ENCODE results near the gene KIF9.
"Not testable (repeated sequence)": the region's sequence is repeated elsewhere in the genome, so short reads cannot be mapped to it uniquely, and the experiment has no call there.

Gene KIF9

GRCh38 chr3:47210863-47211405 is 71.7 kb downstream of the KIF9 start:
- Histone ChIP-seq H3K27me3 (ENCODE audit: insufficient read depth, poor library complexity, severe bottlenecking) (no peaks in the 10 kb centered on the region), H3K4me3 (replicated peaks; ENCODE audit: insufficient read depth, low read length) (no peak overlapping the region), H3K27ac (replicated peaks) (no peak overlapping the region)
- TF ChIP-seq REST (IDR thresholded peaks at IDR 0.05; ENCODE audit: insufficient replicate concordance, low read depth) (no peak), CTCF (IDR thresholded peaks at IDR 0.05; ENCODE audit: insufficient read depth, low read length) (no peak), SPI1 (IDR thresholded peaks at IDR 0.05; ENCODE audit: borderline replicate concordance, low read depth) (no peak), POLR2AphosphoS5 (IDR thresholded peaks at IDR 0.05; ENCODE audit: low read depth) (no peak), GABPA (IDR thresholded peaks at IDR 0.05; ENCODE audit: low read depth) (no peak)
- DNase-seq (ENCODE audit: low read depth in 1 of 2, low spot score in 1 of 2): no peak

- not testable (repeated sequence) for H3K4me3 ChIP-seq (replicated peaks; ENCODE audit: insufficient read depth, low read length); H3K27me3 ChIP-seq (ENCODE audit: insufficient read depth, poor library complexity, severe bottlenecking); DNase-seq (ENCODE audit: low read depth in 1 of 2, low spot score in 1 of 2); H3K27ac ChIP-seq (replicated peaks)
Observed at GRCh38 chr3:47206022-47206421, 76.6 kb downstream of the KIF9 start.

GRCh38 chr3:47204875-47205274 is 77.7 kb downstream of the KIF9 start:
- TF ChIP-seq REST (IDR thresholded peaks at IDR 0.05; ENCODE audit: insufficient replicate concordance, low read depth) (no peak), POLR2AphosphoS5 (IDR thresholded peaks at IDR 0.05; ENCODE audit: low read depth) (no peak), SPI1 (IDR thresholded peaks at IDR 0.05; ENCODE audit: borderline replicate concordance, low read depth) (no peak), CTCF (IDR thresholded peaks at IDR 0.05; ENCODE audit: insufficient read depth, low read length) (no peak), GABPA (IDR thresholded peaks at IDR 0.05; ENCODE audit: low read depth) (no peak)
- H3K4me3 ChIP-seq (replicated peaks; ENCODE audit: insufficient read depth, low read length): no peak overlapping the region
- DNase-seq (ENCODE audit: low read depth in 1 of 2, low spot score in 1 of 2): no peak
- no peaks in the 10 kb centered on the region for H3K27me3 ChIP-seq (ENCODE audit: insufficient read depth, poor library complexity, severe bottlenecking)
- H3K27ac ChIP-seq (replicated peaks): no peak overlapping the region

- no peak overlapping the region for H3K27ac ChIP-seq (replicated peaks)
- TF ChIP-seq POLR2AphosphoS5 (IDR thresholded peaks at IDR 0.05; ENCODE audit: low read depth) (no peak), GABPA (IDR thresholded peaks at IDR 0.05; ENCODE audit: low read depth) (no peak), REST (IDR thresholded peaks at IDR 0.05; ENCODE audit: insufficient replicate concordance, low read depth) (no peak), CTCF (IDR thresholded peaks at IDR 0.05; ENCODE audit: insufficient read depth, low read length) (no peak), SPI1 (IDR thresholded peaks at IDR 0.05; ENCODE audit: borderline replicate concordance, low read depth) (no peak)
- DNase-seq (ENCODE audit: low read depth in 1 of 2, low spot score in 1 of 2): no peak
- H3K4me3 ChIP-seq (replicated peaks; ENCODE audit: insufficient read depth, low read length): no peak overlapping the region
- H3K27me3 ChIP-seq (ENCODE audit: insufficient read depth, poor library complexity, severe bottlenecking): no peaks in the 10 kb centered on the region
Observed at GRCh38 chr3:47202542-47202941, 80.1 kb downstream of the KIF9 start.
